Measurements from ENCODE around the gene IL37. TPM values are rescaled to one million over a fixed set of nuclear protein-coding genes. Genes with fewer than 3 reads are reported as not detected.

IL37 gene
- total and polyA plus RNA-seq, 2 donors (not counting 3 experiments of a cell fraction or from before 2014, with no cell fraction given) = not detected

- FAIRE-seq (no peak), DNase-seq (ENCODE audit: low read depth, low spot score) (no peak)
- Histone ChIP-seq H3K27ac (ENCODE audit: insufficient read depth, low read depth, low read length) (no peak overlapping the region), H3K27me3 (ENCODE audit: control insufficient read depth in 2 of 2, insufficient read depth in 2 of 2, low read length in 2 of 2) (peaks cover 5 to 12% of the 10 kb centered on the region in 2 experiments), H3K9me3 (replicated peaks; ENCODE audit: control insufficient read depth, insufficient read depth, low read length) (no peaks in the 10 kb centered on the region), H3K79me2 (ENCODE audit: control insufficient read depth, insufficient read depth, low read length) (no peaks in the 10 kb centered on the region), H4K20me1 (replicated peaks; ENCODE audit: control insufficient read depth, extremely low read depth, insufficient read depth, low read length) (no peaks in the 10 kb centered on the region), H2AFZ (ENCODE audit: low read depth, low read length) (no peak overlapping the region), H3K9ac (replicated peaks; ENCODE audit: extremely low read depth, insufficient read depth, low read length) (no peak overlapping the region), H3K4me2 (ENCODE audit: insufficient read depth, low read length) (no peak overlapping the region), H3K36me3 (ENCODE audit: control insufficient read depth in 2 of 2, extremely low read depth in 1 of 2, insufficient read depth in 2 of 2, low read length in 2 of 2) (no peaks in the 10 kb centered on the region), H3K9me1 (replicated peaks; ENCODE audit: control insufficient read depth, extremely low read depth, insufficient read depth, low read length) (no peaks in the 10 kb centered on the region), H3K4me1 (ENCODE audit: control insufficient read depth, extremely low read depth, insufficient read depth, low read length) (peaks cover 12% of the 10 kb centered on the region), H3K4me3 (replicated peaks in 1 of 3; ENCODE audit: insufficient read depth in 1 of 3, low read depth in 1 of 3, low read length in 3 of 3) (no peak overlapping the region)
- dilution Hi-C loops (cut with MboI; ENCODE audit: extremely low pct_ligation_motif_present, low sequenced_read_pairs) (no loop called here), intact Hi-C loops (cut with micrococcal nuclease) (no loop called here)
- TF ChIP-seq GATA2 (IDR thresholded peaks at IDR 0.05; ENCODE audit: insufficient read depth, insufficient read length, low read depth, low read length) (no peak), FOS (IDR thresholded peaks at IDR 0.05; ENCODE audit: borderline replicate concordance, insufficient read depth, low read length) (no peak), MYC (IDR thresholded peaks at IDR 0.05; ENCODE audit: low read depth, low read length) (no peak), POLR2A (IDR thresholded peaks at IDR 0.05; ENCODE audit: low read depth, low read length) (no peak), JUN (IDR thresholded peaks at IDR 0.05; ENCODE audit: borderline replicate concordance, insufficient read depth, insufficient read length, low read depth) (no peak), POLR2AphosphoS5 (IDR thresholded peaks at IDR 0.05; ENCODE audit: insufficient read depth, low read depth, low read length) (no peak), EZH2 (IDR thresholded peaks at IDR 0.05; ENCODE audit: borderline replicate concordance, low read depth, low read length, severe bottlenecking) (no peak), CTCF (IDR thresholded peaks at IDR 0.05; ENCODE audit: extremely low read depth in 1 of 2, insufficient read depth in 1 of 2, low read depth in 1 of 2, low read length in 2 of 2) (no peak)
- TF ChIP-seq, protein P1, sequence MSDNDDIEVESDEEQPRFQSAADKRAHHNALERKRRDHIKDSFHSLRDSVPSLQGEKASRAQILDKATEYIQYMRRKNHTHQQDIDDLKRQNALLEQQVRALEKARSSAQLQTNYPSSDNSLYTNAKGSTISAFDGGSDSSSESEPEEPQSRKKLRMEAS (IDR thresholded peaks at IDR 0.05; ENCODE audit: insufficient read depth, insufficient read length) = no peak
- no TSS peak for BruUV-seq (replicated peaks)
- ChIA-PET POLR2A (no interaction called here), CTCF (no interaction called here)
Measured at GRCh38 chr2:112870841-112871835, 39.8 kb upstream of the IL37 start.

All from endothelial cell of umbilical vein (primary cell).